Hippocampal formation (tissue), 2 donors: ENCODE measurements around the gene FAT2.
"Not testable (repeated sequence)": the region's sequence is repeated elsewhere in the genome, so short reads cannot be mapped to it uniquely, and the experiment has no call there.

Experiments used
- DNase-seq, 2 donors: peaks; one replicate each; lab custom pipeline; 2025; lab: John Stamatoyannopoulos, UW

FAT2 gene

GRCh38 chr5:151611127-151611775, 20.1 kb upstream of the FAT2 start:
- no peak for DNase-seq

GRCh38 chr5:151608522-151608921, 17.4 kb upstream of the FAT2 start:
- no peak for DNase-seq

GRCh38 chr5:151607304-151607703, 16.2 kb upstream of the FAT2 start:
- no peak for DNase-seq

GRCh38 chr5:151605559-151605958, 14.4 kb upstream of the FAT2 start:
- no peak for DNase-seq

- no peak for DNase-seq
Observed at GRCh38 chr5:151602806-151603205, 11.7 kb upstream of the FAT2 start.

- no peak for DNase-seq
Observed at GRCh38 chr5:151601391-151601790, 10.3 kb upstream of the FAT2 start.

- DNase-seq = no peak
Observed at GRCh38 chr5:151600069-151600665, 9.0 kb upstream of the FAT2 start.

- DNase-seq = no peak
Observed at GRCh38 chr5:151598984-151599383, 7.9 kb upstream of the FAT2 start.

- DNase-seq = no peak
Observed at GRCh38 chr5:151598549-151598948, 7.4 kb upstream of the FAT2 start.

- DNase-seq = no peak
Observed at GRCh38 chr5:151597749-151598148, 6.6 kb upstream of the FAT2 start.

GRCh38 chr5:151596828-151597539, 5.9 kb upstream of the FAT2 start:
- no peak for DNase-seq

GRCh38 chr5:151595411-151595826, 4.3 kb upstream of the FAT2 start:
- no peak for DNase-seq

- no peak for DNase-seq
Observed at GRCh38 chr5:151592855-151593408, 1.8 kb upstream of the FAT2 start.

GRCh38 chr5:151589878-151590570, 1.1 kb downstream of the FAT2 start:
- DNase-seq = no peak

- DNase-seq = no peak
Observed at GRCh38 chr5:151587796-151588555, 3.2 kb downstream of the FAT2 start.

GRCh38 chr5:151585970-151586369, 5.2 kb downstream of the FAT2 start:
- DNase-seq = no peak

- DNase-seq = not testable (repeated sequence)
Observed at GRCh38 chr5:151585344-151585743, 5.8 kb downstream of the FAT2 start.

GRCh38 chr5:151584057-151584937, 6.8 kb downstream of the FAT2 start:
- no peak for DNase-seq

GRCh38 chr5:151581812-151582583, 9.1 kb downstream of the FAT2 start:
- no peak for DNase-seq

GRCh38 chr5:151581347-151581746, 9.8 kb downstream of the FAT2 start:
- no peak for DNase-seq
